Stimulated activated CD4-positive, alpha-beta T cell treated with anti-CD3 and anti-CD28 coated beads, TNF-alpha, amount 100 ng/mL, for 24 hours (primary cell): ENCODE measurements around the gene HAGHL.

Experiments used
- DNase-seq, 3 experiments: peaks; one replicate each; pipeline ENCODE4 v3.0.0-alpha.2; 2020; ENCODE audit warnings: low read depth in 3 of 3

The HAGHL gene

DNA sequence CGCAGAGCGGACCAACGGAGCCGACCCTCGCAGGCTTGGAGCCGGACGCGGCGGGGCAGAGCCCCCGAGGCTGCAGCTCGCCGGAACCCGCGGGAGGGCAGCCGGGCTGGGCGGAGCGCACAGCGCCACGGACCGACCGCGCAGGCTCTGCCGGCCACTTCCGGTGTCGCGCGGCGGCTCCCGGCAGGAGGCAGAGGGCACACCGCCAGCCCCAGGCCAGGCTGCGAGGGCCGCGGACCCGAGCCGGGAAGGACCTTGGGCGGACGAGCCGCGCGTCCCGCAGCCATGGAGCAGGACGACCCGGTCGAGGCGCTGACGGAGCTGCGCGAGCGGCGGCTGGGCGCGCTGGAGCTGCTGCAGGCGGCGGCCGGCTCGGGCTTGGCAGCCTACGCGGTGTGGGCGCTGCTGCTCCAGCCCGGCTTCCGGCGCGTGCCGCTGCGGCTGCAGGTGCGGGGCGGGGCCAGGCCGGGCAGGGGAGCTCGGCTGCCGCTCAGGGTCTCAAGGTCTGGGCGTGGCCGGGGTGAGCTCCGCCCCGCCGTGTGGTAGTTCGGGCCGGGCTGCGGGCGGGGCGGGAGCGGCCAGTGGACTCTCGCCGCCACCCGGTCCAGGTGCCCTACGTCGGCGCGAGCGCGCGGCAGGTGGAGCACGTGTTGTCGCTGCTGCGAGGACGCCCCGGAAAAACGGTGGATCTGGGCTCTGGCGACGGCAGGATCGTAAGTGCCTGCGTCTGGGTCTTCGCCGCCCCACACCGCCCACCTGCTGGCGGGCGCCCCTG, 5.7 kb upstream of the HAGHL start, which contains the start of gene ANTKMT:
ANTKMT (plus strand) TSS at position 157 of the 775 bp plus-strand sequence; CDS start at position 286, 129 bp downstream.
- peak in 2 of 3 experiments; percentile 52 to 80 for DNase-seq

DNA sequence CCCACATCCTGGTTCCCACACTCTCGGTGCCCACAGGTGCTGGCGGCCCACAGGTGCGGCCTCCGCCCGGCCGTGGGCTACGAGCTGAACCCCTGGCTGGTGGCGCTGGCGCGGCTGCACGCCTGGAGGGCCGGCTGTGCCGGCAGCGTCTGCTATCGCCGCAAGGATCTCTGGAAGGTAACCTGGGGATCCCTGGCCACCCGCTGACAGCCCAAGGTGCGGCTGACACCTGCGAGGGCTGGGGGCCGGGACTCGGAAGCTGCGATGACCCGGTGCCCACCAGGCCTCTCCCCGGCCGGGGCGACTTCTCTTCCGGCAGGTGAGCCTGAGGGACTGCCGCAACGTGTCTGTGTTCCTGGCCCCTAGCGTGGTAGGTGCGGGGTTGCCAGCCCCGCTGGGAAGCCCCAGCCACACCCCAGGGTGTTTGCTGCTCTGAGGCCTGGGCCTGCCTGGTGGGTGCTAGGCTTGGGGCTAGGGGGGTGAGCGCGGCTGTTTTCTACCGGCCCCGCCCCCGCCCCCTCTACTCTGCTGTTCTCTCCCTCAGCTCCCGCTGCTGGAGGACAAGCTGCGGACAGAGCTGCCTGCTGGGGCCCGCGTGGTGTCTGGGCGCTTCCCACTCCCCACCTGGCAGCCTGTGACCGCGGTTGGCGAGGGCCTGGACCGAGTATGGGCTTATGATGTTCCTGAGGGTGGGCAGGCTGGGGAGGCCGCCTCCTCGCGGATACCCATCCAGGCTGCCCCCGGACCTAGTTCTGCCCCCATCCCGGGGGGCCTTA, 5.0 kb upstream of the HAGHL start:
- no peak for DNase-seq

- no peak for DNase-seq
Measured at GRCh38 chr16:722835-723633, 3.9 kb upstream of the HAGHL start.

DNA sequence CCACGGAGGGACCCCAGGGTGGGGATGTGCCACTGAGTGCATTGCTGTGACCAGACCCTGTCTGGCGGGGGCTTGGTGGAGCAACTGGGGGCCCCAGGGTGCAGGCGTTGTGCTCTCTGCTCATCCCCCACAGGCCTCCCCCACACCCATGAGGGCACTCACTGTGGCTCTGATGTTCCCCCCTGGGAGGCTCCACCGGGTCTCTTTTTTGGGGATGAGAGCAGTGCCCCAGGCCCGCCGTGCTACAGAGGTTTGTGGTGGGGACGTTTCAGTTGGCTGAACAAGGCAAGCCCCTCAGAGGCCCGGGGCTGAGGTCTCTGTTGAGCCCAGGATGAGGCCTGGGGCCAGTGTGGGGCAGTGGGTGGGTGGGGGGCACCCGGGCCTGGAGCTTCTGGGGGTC, 3.2 kb upstream of the HAGHL start:
- no peak for DNase-seq

DNA sequence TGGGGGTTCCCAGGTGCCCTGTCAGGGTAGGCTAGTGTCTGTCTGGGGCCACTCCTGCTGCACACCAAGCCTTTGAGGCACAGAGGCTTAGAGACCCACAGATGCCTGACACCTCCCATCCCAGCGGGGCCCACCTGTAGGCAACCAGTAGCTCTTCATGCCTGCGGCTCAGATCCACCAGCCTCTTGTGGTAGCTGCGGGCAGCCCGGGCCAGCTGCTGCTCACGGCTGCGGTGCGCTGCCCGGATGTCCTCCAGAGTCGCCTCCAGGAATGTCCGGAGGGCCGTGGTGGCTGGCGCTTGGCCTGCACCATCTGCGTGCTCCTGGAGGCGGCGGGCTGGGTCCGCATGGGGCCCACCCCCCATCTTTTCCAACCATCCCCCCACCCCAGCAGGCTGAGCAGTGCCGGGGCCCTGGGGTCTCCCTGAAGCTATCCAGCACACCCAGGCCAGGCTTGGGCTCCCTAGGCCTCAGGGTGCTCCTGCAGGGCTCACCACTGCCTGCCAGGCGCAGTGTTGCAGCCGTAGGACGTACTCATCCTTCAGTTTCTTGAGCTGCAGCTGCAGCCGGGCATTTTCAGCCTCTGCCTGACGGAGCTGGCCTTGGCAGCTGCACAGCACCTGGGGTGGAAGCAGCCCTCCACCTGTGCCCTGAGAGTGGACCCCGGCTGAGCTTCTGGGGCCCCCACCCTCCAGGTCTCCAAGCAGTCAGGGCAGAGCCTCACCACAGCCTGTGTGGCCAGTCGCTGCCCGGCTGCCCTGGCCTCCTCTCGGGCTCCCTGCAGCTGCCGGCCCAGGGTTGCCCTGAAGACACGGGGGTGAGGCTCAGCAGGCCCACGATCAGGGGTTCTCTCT, 2.5 kb upstream of the HAGHL start:
- DNase-seq = no peak

GRCh38 chr16:725041-725376, 1.9 kb upstream of the HAGHL start:
- no peak for DNase-seq

DNA sequence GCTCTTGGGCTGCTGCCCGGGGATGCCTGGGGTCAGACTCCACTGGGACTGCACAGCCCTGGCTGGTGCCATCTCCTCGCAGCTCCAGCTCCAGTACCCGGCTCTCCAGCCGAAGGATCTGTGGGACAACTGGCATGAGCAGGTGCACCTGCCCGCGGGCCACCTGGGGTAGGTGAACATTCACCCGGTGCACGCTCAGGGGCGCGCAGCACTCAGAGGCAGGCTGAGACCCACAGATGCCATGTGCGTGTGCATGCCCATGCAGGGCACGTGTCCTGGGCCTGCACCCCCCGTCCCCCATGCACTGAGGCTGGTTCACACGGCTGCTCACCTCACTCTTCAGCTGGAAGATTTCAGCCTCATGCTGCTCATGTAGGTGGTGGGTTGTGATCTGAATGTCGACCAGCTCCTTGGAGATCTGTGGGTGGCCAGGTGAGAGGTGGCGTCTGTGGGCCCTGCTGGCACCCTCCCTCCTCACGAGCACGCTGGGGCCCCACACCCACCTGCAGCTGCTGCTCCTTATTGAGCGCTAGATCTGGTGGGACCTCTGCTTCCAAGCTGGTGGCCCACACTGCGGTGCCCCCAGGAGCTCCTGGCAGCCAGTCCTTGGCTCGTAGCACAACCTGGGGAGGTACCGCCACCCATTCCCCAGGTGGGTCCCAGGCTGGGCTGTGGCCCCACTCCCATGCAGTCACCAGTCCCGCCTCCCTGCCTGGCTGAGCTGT, 1.3 kb upstream of the HAGHL start:
- no peak for DNase-seq

DNA sequence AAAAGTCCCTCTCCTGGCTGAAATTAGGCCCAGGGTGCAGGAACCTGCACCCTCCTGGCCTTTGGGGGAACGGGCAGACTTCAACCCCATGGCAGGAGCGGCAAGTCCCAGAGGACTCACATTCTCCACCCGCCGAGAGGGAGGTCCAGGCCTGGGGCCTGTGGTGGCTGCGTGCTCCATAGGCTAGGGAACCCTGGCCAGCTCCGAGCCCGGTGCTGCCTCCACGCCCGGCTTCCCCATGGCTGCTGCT, 793 bp upstream of the HAGHL start:
- no peak for DNase-seq

DNA sequence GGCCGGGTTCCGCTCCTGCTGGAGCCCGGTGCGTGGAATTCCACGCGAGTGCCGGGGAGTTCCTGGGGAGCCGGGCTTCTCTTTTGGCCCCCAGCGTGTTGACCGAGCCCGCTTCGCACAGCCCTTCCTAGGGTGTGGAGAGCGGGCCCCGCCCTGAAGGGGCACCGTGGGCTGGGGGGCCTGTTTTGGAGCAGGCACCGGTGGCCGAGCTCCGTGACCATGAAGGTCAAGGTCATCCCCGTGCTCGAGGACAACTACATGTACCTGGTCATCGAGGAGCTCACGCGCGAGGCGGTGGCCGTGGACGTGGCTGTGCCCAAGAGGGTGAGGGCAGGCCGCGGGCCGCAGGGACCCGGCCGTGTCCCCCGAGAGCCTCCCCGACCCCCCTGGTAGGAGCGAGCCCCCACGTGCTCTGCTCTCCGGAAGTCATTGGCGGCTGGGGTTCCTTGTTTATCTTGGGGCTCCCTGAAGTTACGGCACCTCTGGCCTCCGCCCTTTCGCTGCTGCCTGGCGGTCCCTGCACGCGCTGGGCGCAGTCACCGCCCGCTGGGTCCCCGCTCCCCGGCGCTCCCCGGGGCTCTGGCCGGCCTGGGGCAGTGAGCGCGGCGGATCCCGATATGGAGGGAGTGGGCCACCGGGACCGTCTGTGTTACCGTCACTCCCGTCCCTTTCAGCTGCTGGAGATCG, 528 bp downstream of the HAGHL start:
- DNase-seq = no peak

- DNase-seq = peak in 1 of 3 experiments; percentile 69
Measured at GRCh38 chr16:728131-728889, 1.4 kb downstream of the HAGHL start.

GRCh38 chr16:728890-729744, 2.2 kb downstream of the HAGHL start:
- no peak for DNase-seq

DNA sequence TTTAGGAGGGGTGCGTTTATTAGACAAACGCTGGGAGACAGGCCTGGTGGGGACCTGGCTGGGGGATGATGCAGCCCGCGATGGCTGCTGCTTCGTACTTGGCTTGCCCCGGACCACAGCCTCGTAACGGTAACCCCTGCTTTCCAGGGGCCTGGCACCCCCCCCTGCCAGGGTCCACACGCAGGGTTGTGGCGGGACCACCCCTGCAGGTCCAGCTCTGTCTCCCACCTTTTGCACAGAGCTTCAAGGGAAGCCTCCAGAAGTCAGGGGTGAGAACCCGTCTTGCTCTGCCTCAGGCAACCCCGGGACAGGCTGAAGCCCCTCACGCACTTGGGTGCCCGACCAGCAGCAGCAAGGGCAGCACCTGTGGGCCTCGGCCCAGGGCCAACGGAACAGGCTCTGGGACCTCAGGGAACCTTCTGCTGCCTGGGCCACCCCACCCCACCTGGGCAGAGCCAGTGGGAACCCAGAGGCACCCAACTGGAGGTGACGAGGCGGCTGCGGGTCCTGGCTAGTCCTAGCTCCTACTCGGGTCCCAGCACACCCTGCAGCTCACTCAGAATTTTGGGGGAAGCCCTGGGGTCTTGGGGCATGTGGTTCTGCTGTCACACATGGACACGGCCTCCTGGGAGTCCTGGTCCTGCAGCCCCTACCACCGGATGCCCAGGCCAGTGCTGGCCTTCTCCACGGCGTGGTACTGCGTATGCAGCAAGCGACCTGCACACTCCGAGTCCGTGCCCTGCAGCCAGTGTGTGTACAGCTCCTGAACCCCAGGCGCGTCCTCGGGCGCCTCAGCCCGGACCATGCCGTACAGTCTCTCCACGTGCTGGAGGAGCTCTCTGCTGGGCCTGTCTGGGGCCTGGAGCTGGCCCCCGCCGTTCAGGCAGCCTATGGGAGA, 3.1 kb downstream of the HAGHL start:
- DNase-seq = no peak

DNA sequence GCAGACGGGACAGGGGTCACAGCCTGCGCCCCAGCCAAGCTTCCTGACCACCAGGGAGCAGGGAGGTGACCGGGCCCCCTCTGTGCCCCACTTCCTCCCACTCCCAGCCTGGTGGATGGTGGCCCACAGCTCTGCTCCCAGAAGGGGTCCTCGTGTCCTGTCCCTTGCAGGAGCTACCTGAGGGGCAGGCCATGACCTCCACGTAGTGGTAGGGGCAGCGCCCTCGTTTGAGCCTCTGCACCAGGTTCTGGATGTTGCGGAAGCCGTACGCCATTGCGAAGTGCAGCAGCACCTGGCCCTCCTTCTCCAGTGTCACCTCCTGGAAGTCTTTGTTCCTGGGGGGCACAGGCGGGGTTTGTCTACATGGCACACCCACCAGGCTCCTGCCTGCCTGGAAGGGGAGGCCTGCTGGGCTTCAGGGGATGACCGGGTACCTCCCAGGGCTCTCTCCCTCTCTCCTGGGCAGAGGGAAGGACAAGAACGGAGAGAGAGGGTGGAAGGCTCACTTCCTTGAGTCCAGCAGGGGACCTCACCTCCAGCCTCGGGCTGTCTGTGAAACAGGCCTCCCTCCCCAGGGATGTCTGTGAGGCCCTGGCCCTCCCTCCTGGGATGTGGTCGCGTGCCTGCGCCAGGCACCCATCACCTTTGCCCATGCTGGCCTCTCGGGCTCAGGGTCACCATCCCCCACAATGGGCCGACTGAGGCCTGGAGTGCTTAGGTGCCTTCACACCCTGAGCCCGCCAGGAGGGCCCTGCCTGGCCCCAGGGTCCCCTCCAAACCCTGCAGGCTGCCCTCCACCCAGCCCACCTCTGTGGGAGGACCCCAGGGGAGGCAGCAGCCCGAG, 4.0 kb downstream of the HAGHL start:
- DNase-seq = no peak

GRCh38 chr16:732332-732731, 5.4 kb downstream of the HAGHL start:
- no peak for DNase-seq

- DNase-seq = no peak
Measured at GRCh38 chr16:732936-733335, 6.0 kb downstream of the HAGHL start.

DNA sequence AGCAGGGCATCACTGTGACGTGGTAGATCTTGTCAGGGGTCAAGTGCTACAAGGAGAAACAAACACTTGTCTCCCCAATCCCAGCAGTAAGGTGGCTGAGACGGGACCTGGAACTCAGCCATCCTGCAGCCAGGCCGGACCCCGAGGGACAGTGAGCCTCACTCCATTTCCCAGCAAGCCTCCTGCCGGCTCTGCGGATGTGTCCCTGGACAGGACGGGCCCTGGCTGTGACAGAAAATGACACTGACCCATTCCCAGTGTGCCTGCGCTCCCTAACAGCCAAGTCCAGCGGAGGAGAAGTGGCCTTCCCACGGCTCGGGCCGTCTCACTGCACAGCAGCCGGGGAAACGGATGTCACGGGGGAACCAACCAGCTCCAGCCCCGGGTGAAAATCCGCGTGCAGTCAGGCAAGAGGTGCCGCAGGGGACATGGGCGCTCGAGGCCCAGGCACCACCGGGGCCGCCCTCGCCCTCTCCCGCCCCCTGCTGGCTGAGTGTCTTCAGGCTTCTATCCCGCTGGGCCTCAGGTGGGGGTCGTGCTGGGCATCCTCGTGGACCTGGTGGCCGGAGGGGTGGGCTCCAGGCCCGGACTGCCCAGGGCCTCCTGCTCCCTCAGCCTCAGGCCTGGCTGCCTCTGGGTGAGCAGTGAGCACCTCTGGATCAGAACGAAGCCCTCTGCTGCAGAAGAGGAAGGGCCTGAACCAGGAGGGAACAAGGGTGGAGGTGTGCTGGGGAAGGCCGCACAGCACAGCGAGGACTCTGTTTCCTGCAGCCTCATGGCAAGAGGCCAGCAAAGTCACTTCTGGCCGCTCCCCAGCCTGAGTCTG, 6.7 kb downstream of the HAGHL start:
- DNase-seq = no peak
